ENCODE data around the gene DTHD1. TPM values are rescaled to one million over a fixed set of nuclear protein-coding genes. Genes with fewer than 3 reads are reported as not detected.

DTHD1 gene
- total RNA-seq, 4 donors from 2014 or later: 0.47 to 3.3 (median 1.3) TPM

- H3K4me1 ChIP-seq: peaks cover 0 to 18% (median 2%) of the 10 kb centered on the region in 4 donors
- no peak overlapping the region for H3K4me3 ChIP-seq
- TF ChIP-seq POLR2A (IDR thresholded peaks at IDR 0.05) (no peak), CTCF (IDR thresholded peaks at IDR 0.05) (no peak)
- DNase-seq: no peak
- H3K36me3 ChIP-seq: no peaks in the 10 kb centered on the region
- no peaks in the 10 kb centered on the region for H3K27me3 ChIP-seq
- H3K27ac ChIP-seq: no peak overlapping the region
- no peaks in the 10 kb centered on the region for H3K9me3 ChIP-seq
These were observed 29.4 kb upstream of the DTHD1 start for GRCh38 chr4:36251983-36252382.

GRCh38 chr4:36254371-36254770, 27.0 kb upstream of the DTHD1 start:
- Histone ChIP-seq H3K36me3 (no peaks in the 10 kb centered on the region), H3K27me3 (no peaks in the 10 kb centered on the region), H3K27ac (no peak overlapping the region), H3K9me3 (no peaks in the 10 kb centered on the region), H3K4me1 (peaks cover 0 to 18% (median 2%) of the 10 kb centered on the region in 4 donors), H3K4me3 (no peak overlapping the region)
- DNase-seq: no peak
- no peak for TF ChIP-seq POLR2A (IDR thresholded peaks at IDR 0.05)

GRCh38 chr4:36255577-36255976, 25.8 kb upstream of the DTHD1 start:
- no peaks in the 10 kb centered on the region for H3K9me3 ChIP-seq
- no peak overlapping the region for H3K4me3 ChIP-seq
- TF ChIP-seq POLR2A (IDR thresholded peaks at IDR 0.05): no peak
- TF ChIP-seq CTCF (IDR thresholded peaks at IDR 0.05): no peak
- DNase-seq: peak in 2 of 3 donors; percentile 73 to 85
- H3K4me1 ChIP-seq: peaks cover 0 to 18% (median 2%) of the 10 kb centered on the region in 4 donors
- peak overlapping the region; percentile 10 to 66 (median 56) for H3K27ac ChIP-seq
- H3K27me3 ChIP-seq: no peaks in the 10 kb centered on the region
- no peaks in the 10 kb centered on the region for H3K36me3 ChIP-seq

- no peaks in the 10 kb centered on the region for H3K9me3 ChIP-seq
- peak in 2 of 3 donors; percentile 36 to 56 for DNase-seq
- H3K4me1 ChIP-seq: peaks cover 0 to 18% (median 2%) of the 10 kb centered on the region in 4 donors
- no peak overlapping the region for H3K4me3 ChIP-seq
- no peaks in the 10 kb centered on the region for H3K36me3 ChIP-seq
- H3K27me3 ChIP-seq: no peaks in the 10 kb centered on the region
- H3K27ac ChIP-seq: peak overlapping the region; percentile 9 to 66 (median 40)
- no peak for TF ChIP-seq POLR2A (IDR thresholded peaks at IDR 0.05)
- no peak for TF ChIP-seq CTCF (IDR thresholded peaks at IDR 0.05)
These were observed 25.0 kb upstream of the DTHD1 start for GRCh38 chr4:36256398-36256891.

- peaks cover 0 to 10% (median 2%) of the 10 kb centered on the region in 4 donors for H3K4me1 ChIP-seq
- TF ChIP-seq POLR2A (IDR thresholded peaks at IDR 0.05): no peak
- no peak for TF ChIP-seq CTCF (IDR thresholded peaks at IDR 0.05)
- no peaks in the 10 kb centered on the region for H3K27me3 ChIP-seq
- H3K36me3 ChIP-seq: no peaks in the 10 kb centered on the region
- DNase-seq: no peak
- no peak overlapping the region for H3K4me3 ChIP-seq
- H3K9me3 ChIP-seq: no peaks in the 10 kb centered on the region
- H3K27ac ChIP-seq: no peak overlapping the region
These were observed 20.7 kb upstream of the DTHD1 start for GRCh38 chr4:36260731-36261130.

GRCh38 chr4:36264207-36264826, 17.1 kb upstream of the DTHD1 start:
- H3K4me3 ChIP-seq: no peak overlapping the region
- H3K4me1 ChIP-seq: no peaks in the 10 kb centered on the region
- no peaks in the 10 kb centered on the region for H3K36me3 ChIP-seq
- DNase-seq: no peak
- TF ChIP-seq CTCF (IDR thresholded peaks at IDR 0.05): no peak
- no peak for TF ChIP-seq POLR2A (IDR thresholded peaks at IDR 0.05)
- H3K9me3 ChIP-seq: no peaks in the 10 kb centered on the region
- no peak overlapping the region for H3K27ac ChIP-seq
- H3K27me3 ChIP-seq: no peaks in the 10 kb centered on the region
